ENCODE measurements around the gene ZNF428.
"Not testable (repeated sequence)": the region's sequence is repeated elsewhere in the genome, so short reads cannot be mapped to it uniquely, and the experiment has no call there.

DNA sequence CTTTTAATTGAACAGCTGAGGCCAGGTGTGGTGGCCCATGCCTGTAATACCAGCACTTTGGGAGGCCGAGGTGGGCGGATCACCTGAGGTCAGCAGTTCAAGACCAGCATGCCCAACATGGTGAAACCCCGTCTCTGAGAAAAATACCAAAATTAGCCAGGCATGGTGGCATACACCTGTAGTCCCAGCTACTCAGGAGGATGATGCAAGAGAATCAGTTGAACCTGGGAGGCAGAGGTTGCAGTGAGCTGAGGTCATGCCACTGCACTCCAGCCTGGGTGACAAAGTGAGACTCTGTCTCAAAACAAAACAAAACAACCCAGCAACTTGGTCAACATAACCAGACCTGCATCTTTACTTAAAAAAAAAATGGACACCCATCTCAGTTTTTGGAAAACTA lies 32.4 kb downstream of the ZNF428 start:
- TF ChIP-seq, protein P1, sequence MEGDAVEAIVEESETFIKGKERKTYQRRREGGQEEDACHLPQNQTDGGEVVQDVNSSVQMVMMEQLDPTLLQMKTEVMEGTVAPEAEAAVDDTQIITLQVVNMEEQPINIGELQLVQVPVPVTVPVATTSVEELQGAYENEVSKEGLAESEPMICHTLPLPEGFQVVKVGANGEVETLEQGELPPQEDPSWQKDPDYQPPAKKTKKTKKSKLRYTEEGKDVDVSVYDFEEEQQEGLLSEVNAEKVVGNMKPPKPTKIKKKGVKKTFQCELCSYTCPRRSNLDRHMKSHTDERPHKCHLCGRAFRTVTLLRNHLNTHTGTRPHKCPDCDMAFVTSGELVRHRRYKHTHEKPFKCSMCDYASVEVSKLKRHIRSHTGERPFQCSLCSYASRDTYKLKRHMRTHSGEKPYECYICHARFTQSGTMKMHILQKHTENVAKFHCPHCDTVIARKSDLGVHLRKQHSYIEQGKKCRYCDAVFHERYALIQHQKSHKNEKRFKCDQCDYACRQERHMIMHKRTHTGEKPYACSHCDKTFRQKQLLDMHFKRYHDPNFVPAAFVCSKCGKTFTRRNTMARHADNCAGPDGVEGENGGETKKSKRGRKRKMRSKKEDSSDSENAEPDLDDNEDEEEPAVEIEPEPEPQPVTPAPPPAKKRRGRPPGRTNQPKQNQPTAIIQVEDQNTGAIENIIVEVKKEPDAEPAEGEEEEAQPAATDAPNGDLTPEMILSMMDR (conservative IDR thresholded peaks at IDR 0.05; ENCODE audit: low read depth, low read length): not testable (repeated sequence)
- not testable (repeated sequence) for TF ChIP-seq POLR2A (IDR thresholded peaks at IDR 0.05; ENCODE audit: low read depth, low read length); SMC3 (IDR thresholded peaks at IDR 0.05; ENCODE audit: low read depth, low read length); CHD1 (IDR thresholded peaks at IDR 0.05; ENCODE audit: low read depth, low read length); RFX5 (IDR thresholded peaks at IDR 0.05; ENCODE audit: low read depth, low read length); MXI1 (IDR thresholded peaks at IDR 0.05; ENCODE audit: borderline replicate concordance, low read depth, low read length); CEBPB (IDR thresholded peaks at IDR 0.05; ENCODE audit: low read depth, low read length); MAZ (IDR thresholded peaks at IDR 0.05; ENCODE audit: borderline replicate concordance, low read depth, low read length); RAD21 (IDR thresholded peaks at IDR 0.05; ENCODE audit: low read length); BHLHE40 (IDR thresholded peaks at IDR 0.05; ENCODE audit: low read depth, low read length); FOS (IDR thresholded peaks at IDR 0.05; ENCODE audit: low read depth, low read length); NFE2L2 (IDR thresholded peaks at IDR 0.05; ENCODE audit: low read depth, low read length); MAFK (IDR thresholded peaks at IDR 0.05; ENCODE audit: low read depth, low read length)
- TF ChIP-seq, protein P2, sequence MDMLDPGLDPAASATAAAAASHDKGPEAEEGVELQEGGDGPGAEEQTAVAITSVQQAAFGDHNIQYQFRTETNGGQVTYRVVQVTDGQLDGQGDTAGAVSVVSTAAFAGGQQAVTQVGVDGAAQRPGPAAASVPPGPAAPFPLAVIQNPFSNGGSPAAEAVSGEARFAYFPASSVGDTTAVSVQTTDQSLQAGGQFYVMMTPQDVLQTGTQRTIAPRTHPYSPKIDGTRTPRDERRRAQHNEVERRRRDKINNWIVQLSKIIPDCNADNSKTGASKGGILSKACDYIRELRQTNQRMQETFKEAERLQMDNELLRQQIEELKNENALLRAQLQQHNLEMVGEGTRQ (IDR thresholded peaks at IDR 0.05; ENCODE audit: low read depth, low read length): not testable (repeated sequence)

All from IMR-90 (cell line).